DMS114 treated with DMSO at 0.1 percent for 48 hours (cell line): ENCODE results near the gene HHLA2.

Experiments used
- DNase-seq: peaks from one replicate; lab custom pipeline; 2025; ENCODE audit not compliant: unreplicated experiment; lab: John Stamatoyannopoulos, UW

HHLA2 gene

GRCh38 chr3:108298056-108298455 lies 1.7 kb downstream of the HHLA2 start:
- DNase-seq, result no peak

DNA sequence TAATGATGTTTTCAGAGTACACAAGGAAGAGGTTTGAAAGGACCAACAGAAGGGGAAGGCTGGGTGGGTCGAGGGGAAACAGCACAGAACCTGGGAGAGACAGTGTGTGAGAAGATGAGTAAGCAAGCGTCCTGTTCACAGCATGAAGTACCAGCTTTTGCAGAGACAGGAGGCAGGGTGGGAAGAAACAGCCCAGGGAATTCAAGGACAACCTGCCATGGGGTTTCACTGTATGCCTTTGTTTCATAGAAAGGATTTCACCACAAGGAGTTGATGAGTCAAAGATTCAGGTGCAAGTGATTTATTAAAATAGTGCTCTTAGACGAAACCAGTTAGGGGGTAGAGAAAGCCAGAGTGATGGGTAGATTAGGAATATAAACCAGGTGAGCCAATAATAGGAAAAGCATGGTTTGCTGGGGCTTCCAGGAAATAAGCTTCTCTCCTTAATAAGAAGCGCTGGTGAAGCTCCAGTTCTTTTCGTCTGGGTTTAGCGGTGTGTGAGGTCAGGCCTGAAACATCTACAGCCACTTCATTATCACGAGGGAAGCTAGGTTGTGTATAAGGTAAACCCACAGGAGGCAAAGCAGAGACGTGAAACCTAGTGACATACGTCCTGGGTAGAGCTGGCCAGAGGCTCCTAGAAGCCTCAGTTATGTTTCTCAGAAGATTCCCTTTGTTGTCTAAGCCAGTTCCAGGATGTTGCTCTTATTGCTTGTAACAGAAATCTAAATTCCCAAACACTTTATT lies 3.9 kb downstream of the HHLA2 start:
- DNase-seq, result no peak

GRCh38 chr3:108301695-108302404 lies 5.5 kb downstream of the HHLA2 start:
- DNase-seq, result no peak

DNA sequence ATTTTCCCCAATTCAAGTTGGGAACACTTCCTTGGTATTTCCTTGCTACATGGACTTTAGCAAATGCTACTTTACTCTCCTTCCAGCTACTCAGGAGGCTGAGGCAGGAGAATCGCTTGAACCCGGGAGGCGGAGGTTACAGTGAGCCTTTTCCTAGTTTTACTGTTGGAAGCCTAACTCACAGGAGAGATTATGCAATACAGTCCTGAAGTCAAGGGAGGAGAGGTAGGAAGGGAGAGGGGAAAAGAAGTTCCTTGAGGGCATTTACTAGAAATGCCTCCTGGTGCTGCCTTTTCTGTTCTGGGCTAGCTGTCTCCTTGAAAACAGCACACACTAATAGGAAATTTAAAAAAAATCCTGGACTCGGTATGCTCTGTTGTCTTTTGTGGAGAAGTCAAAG lies 6.2 kb downstream of the HHLA2 start:
- DNase-seq, result no peak

- no peak for DNase-seq
These were observed 9.3 kb downstream of the HHLA2 start for GRCh38 chr3:108305484-108306172.

- no peak for DNase-seq
These were observed 15.4 kb downstream of the HHLA2 start for GRCh38 chr3:108311797-108312196.

DNA sequence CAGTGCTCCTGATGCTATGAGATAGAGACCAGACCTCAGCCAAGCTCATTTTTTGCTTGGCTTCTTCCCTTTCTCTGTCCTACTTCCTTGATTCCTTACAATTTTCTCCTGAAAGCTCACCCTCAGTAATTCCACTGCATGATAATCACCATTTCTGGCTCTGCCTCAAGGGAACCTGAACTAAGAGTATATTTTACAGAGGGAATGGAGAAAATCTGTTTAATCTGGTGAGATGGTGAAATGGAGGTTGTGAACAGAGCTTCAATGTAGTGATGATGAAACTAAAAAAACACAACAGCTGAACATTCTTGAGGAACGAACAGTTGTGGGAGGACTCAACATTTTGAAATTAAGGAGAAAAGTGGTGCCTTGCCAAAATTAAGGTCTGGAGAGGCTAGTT lies 16.3 kb downstream of the HHLA2 start:
- DNase-seq, result no peak

DNA sequence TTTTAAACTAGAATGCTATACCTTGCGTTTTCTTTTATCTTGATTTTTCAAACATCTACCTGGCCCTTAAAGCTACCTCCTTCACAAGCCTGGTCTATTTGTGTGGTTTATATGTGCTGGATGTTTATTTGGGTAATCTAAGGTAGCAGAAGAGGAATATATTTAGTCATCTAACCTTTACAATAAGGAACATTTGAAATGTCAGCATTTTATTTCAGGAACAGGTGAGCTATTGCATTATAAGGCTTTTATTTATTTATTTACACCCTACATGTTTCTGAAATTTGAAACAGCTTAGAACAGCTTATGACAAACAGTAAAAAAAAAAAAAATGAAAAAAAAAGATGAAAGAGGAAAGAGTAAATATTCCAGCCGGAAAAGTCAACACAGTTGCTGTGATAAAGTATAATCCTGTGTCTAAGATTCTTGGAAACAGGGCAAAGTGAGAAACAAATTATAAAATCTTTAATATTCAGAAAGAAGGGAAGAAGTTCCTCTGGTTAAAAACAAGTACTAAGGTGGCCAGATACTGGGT lies 19.5 kb downstream of the HHLA2 start:
- DNase-seq, result no peak

DNA sequence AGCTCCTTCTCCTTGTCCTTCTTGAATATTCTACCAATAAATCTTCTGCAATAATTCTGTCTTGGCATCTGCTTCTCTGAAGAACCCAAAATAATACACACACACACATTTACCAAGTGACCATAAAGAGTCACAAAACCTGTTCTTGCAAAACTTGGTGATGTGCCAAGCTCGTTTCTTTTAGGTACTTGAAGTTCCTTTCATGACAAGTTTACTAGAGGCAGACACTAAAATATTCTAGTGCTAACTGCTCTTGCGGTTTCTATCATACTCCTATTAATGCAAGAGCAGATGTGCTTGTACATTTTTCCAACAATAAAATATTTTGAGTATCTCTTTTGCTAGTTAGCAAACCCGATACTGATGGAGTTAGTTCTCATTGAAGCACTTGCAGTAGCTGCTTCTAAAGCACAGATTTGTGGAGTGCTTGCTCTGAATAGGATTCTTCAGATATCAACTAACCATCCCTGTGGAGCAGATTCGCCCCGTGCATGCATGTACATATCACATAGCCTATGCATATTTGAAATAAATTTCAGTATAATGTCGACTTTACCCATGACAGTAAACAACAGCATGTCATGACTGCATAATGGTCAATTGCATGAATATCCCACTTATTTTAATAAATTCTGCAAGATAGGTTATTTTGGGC lies 23.2 kb downstream of the HHLA2 start:
- DNase-seq, result no peak

DNA sequence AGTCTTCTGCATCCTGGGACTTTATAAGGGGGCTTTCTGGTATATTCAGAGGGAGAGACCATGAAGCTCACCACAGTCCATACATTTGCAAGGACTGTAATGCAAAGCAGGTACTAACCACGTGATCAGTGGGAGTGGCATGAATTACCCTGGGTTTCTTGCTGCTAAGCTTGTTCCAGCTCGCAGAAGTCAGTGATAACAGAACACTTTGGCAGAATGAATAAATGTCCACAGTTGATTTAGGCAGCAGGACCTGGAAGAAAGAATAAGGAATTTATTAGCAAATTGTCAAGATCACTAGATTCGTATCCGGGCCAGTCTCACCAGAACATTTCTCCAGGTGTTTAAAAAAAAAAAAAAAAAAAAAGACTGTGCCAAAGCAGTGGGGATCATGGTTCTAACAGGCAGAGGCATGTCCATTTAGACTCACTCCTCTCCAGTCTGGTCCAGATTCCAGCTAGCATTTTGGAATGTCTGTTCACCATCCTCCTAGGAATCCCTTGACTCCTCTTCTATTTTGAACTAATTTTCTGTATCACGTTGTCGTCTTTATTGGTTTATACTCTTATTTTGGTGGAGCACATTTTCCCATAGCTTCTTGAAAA lies 24.5 kb downstream of the HHLA2 start:
- no peak for DNase-seq

DNA sequence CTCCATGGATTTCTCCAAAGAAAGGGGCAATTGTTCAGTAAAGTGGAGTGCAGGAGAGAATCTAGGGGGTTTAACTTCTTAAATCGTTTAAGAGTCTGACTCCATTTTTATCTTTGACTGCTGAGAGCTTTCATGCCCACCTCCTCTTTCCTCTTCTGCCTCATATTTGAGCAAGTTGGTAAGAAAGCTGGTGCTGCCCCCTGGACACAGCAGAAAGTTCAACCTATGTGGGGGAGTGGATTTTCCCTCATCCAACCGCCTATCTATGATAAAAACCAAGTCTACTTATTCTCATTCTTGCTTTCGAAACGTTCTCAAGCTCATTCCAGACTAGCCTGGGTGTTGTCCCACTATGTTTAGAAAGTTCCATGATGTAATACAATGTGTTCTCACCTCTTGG lies 26.0 kb downstream of the HHLA2 start:
- DNase-seq, result no peak

DNA sequence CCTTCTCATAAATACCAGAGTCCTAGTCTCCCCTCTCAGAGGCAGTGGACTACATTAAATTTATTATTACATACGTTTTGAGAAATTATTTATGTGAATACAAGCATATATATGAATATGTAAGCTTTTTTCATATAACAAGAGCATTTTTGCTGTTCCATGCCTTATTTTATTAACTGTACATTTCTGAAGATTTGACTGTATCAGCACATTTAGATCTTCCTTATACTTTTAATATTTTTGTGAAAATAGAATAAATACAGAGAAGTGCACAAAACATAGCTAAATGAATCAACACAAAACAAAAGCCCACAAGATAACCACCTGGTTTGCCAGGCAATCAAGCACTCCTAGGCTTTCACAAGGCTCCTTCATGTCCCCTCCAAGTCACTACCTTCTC lies 27.8 kb downstream of the HHLA2 start:
- no peak for DNase-seq

- DNase-seq, result no peak
These were observed 30.8 kb downstream of the HHLA2 start for GRCh38 chr3:108327168-108327567.

DNA sequence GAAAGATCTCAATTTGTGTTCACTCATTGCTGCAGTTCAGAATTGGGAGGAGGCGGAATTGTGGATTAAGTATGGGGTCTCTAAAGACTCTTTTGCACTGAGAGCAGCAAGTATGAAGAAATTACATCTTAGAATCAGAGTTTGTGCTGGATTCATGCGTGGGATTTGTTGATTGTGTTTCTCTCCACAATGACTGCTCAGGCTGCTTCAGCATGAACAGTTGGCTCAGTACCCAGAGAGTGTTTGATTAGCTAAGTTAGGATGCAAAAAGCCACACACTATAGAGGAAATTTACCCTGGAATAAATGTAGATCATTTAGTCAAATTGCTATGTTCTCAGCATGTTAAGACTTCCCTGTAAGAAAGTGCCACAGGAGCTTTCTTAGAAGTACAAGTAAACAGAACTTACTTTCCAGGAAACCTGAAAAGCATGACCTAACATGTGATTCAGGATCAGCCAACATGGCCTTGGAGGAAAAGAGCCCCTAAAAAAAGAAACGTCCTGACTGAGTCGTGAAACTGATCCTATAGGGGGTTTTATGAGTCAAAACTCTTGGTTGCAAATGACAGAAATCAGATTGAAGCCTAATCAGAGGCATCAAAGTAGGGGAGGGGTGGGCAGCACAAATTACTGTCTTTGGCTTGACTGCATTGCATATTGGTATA lies 32.6 kb downstream of the HHLA2 start:
- DNase-seq, result no peak

DNA sequence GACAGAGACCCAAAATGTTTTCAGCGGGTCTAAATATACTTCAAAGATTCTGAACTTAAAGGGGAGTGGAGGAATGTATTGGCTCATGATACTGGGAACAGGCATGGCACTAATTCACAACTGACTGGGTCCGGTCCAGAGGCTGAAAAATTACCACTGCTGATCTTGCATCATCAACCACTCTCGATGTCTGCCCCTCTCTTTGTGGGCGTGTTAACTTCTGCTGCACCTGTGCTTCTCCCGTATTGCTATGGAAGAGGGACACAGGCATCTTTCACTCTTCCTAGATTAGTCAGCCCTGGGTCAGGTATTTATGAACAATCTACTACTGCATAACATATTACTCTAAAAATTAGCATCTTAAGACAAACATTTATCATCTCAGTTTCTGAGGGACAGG lies 33.2 kb downstream of the HHLA2 start:
- DNase-seq, result no peak

DNA sequence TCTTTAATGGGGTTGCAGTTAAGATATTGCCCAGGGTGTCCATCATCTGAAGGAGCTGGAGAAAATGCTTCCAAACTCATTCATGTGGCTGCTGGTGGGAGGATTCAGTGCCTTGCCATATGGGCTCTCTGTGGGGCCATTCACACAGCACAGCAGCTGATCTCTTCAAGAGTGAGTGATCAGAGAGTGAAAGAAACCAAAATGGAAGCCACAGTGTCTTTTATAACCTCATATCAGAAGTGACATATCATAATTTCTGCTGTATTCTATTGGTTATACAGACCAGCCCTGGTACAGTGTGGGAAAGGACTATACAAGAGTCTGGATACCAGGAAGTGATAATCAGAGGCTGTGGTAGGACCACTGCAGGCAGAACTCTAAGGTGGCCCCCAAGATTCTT lies 33.6 kb downstream of the HHLA2 start:
- no peak for DNase-seq

DNA sequence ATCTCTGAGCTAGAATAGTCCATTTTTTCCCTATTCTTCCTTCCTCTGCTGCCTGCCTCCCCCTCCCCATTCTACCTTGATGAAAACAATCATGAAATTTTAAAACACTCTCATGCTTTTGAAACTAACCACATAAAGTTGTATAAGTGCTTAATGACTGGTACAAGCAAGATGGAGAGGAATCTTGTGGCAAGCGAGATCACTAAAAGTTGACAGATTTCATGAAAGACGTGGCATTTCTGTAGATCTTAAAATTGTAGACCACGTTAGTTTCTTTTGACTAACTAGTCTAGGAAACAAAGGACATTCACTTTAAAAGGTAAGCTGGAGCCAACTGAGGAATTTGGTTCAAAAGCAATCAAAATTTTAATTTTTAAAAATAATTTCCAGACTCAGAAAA lies 35.4 kb downstream of the HHLA2 start:
- no peak for DNase-seq

- no peak for DNase-seq
These were observed 37.6 kb downstream of the HHLA2 start for GRCh38 chr3:108333961-108334360.

GRCh38 chr3:108334701-108335100 lies 38.4 kb downstream of the HHLA2 start:
- DNase-seq, result no peak

DNA sequence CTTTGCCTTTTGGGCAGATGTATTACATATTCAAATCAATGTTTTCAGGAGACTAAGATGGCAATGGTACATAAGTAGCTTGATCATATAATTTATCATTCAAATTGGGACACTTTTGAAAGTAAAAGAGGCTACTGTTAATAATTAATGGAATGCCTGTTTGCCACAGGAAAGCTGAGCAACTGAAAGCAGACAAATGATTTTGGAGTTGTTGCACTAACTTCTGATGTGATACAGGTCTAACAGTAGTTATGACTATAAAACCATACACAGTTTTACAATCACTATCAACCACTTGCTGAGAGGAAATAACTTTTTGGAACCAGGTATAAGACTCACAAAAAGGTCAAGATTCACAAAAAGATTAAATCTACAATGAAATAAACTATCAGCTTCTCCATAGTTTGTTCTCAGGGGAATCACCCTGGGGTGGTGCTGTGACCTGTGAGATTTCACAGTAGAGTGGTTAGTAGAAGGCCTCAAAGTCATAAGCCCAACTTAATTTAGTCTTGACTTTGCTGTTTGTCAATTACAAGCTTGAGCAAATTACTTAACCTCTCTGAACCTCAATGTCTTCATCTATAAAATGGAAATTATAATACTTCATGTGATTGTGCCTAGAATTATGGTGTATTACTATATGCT lies 42.7 kb downstream of the HHLA2 start:
- DNase-seq, result no peak
